LHCN-M2 (cell line): ENCODE measurements around the gene RNU1-4. TPM values are rescaled to one million over a fixed set of nuclear protein-coding genes. Genes with fewer than 3 reads are reported as not detected.

ENCODE experiments used
- total RNA-seq: library from RNA; depleted of rRNA; stranded (reverse); fragments of >200 nt; gene quantifications from 2 replicates; pipeline ENCODE4 v1.2.3, GENCODE V29; 2014; rRNA removed

The RNU1-4 gene
- total RNA-seq, 1 experiment from 2014 or later: not detected

Other genes with a start within 250 kb of the RNU1-4 start
- gene RNU1-1, start 226.2 kb upstream of the RNU1-4 start, total RNA-seq: under 0.01 TPM in 1 of 2 replicates, not detected in the other
- gene NBPF1, start 127.0 kb upstream of the RNU1-4 start, total RNA-seq: 23.0 and 24.9 TPM in 2 replicates
- gene RNU1-3, start 73.6 kb upstream of the RNU1-4 start, total RNA-seq: under 0.01 TPM in 1 of 2 replicates, not detected in the other
- gene RNU1-2, start 155.5 kb downstream of the RNU1-4 start, total RNA-seq: under 0.01 TPM in 1 of 2 replicates, not detected in the other
- gene CROCC, start 181.4 kb downstream of the RNU1-4 start, total RNA-seq: 9.4 and 12.3 TPM in 2 replicates
- gene MFAP2, start 240.1 kb downstream of the RNU1-4 start, total RNA-seq: 5.8 and 12.9 TPM in 2 replicates